HCT116 (cell line): ENCODE data around the gene GALNT16. TPM values are rescaled to one million over a fixed set of nuclear protein-coding genes. Genes with fewer than 3 reads are reported as not detected.

Source experiments
- ATAC-seq: fragments of 200-7000 bp; cut with Tn5 transposase; 2 replicates; pipeline ENCODE4 v1.9.1; 2020; ENCODE audit warnings: mild to moderate bottlenecking, moderate library complexity
- BruUV-seq: library from RNA; stranded (reverse); fragments of 400-500 nt; replicated peaks from 2 replicates; lab custom pipeline; 2021; lab: Mats Ljungman, UMichigan
- CTCF ChIA-PET: fragments of 300-600 bp; sonication (Branson Sonifier 250); formaldehyde crosslinking; loops from one replicate; lab custom pipeline; 2021; ENCODE audit warnings: antibody characterized with exemption; lab: Charles Lee
- POLR2A ChIA-PET: fragments of 300-600, 350-600 bp; sonication (Branson Sonifier 250); formaldehyde crosslinking; loops from one replicate; lab custom pipeline; 2021; ENCODE audit warnings: antibody characterized with exemption; lab: Charles Lee
- RAD21 ChIA-PET, 2 experiments: fragments of 300-600 bp; sonication (Branson Sonifier 250); formaldehyde crosslinking; loops; one replicate each; lab custom pipeline; 2023; ENCODE audit warnings: low total read pairs in 2 of 2; ENCODE audit not compliant: uncharacterized antibody in 2 of 2, unreplicated experiment in 2 of 2, low non-redundant PET in 1 of 2; lab: Charles Lee
- DNase-seq: peaks from one replicate; pipeline ENCODE4 v3.0.0-alpha.2; 2010; ENCODE audit warnings: low read depth, low spot score
- H2AFZ ChIP-seq: fragments of 200-600 bp; shearing (Covaris generic), sonication (generic); 2 replicates; pipeline ENCODE4 v1.6.1; 2017; ENCODE audit warnings: low read depth, mixed run types, mixed read lengths, antibody characterized with exemption, low read length; ENCODE audit not compliant: poor library complexity, severe bottlenecking
- H3K27ac ChIP-seq: 2 replicates; pipeline ENCODE4 v1.5.1; 2012; ENCODE audit warnings: low read depth, low read length
- H3K27me3 ChIP-seq: fragments of 200-600 bp; sonication (generic); 2 replicates; pipeline ENCODE4 v1.6.1; 2016; ENCODE audit warnings: mixed run types, low read length, mixed read lengths; ENCODE audit not compliant: insufficient read depth
- H3K36me3 ChIP-seq, 2 experiments: fragments of 200-500 bp in 1 of 2; fragments of 200-600 bp in 1 of 2; sonication (Bioruptor generic) in 1 of 2; sonication (generic) in 1 of 2; 2 replicates each; pipeline versions ENCODE4 v1.5.1 to v1.6.1; 2014 to 2016; ENCODE audit warnings: low read length in 2 of 2, inconsistent platforms in 1 of 2, mixed read lengths in 1 of 2, mixed run types in 1 of 2; ENCODE audit not compliant: insufficient read depth in 2 of 2, control insufficient read depth in 1 of 2
- H3K4me1 ChIP-seq, 2 experiments: fragments of 200-600 bp in 1 of 2; sonication (generic) in 1 of 2; 2 replicates each; pipeline versions ENCODE4 v1.5.1 to v1.6.1; 2012 to 2017; ENCODE audit warnings: low read length in 2 of 2, inconsistent platforms in 1 of 2, mild to moderate bottlenecking in 1 of 2, mixed read lengths in 1 of 2, mixed run types in 1 of 2, moderate library complexity in 1 of 2; ENCODE audit not compliant: insufficient read depth in 2 of 2, control insufficient read depth in 1 of 2
- H3K4me2 ChIP-seq: fragments of 200-600 bp; sonication (generic); 2 replicates; pipeline ENCODE4 v1.6.1; 2017; ENCODE audit warnings: mixed run types, low read length, mixed read lengths
- H3K4me3 ChIP-seq, 2 experiments: fragments of 200-600 bp in 1 of 2; sonication (generic) in 1 of 2; replicated peaks in 1 of 2; 2 replicates each; pipeline ENCODE4 v1.5.1; 2011 to 2016; ENCODE audit warnings: low read length in 2 of 2, control low read depth in 1 of 2, low read depth in 1 of 2, mild to moderate bottlenecking in 1 of 2, mixed read lengths in 1 of 2, mixed run types in 1 of 2
- H3K79me2 ChIP-seq: fragments of 200-600 bp; sonication (generic); 2 replicates; pipeline ENCODE4 v1.6.1; 2017; ENCODE audit warnings: mild to moderate bottlenecking, mixed run types, low read length, moderate library complexity, mixed read lengths; ENCODE audit not compliant: insufficient read depth
- H3K9ac ChIP-seq: fragments of 200-600 bp; sonication (generic); 2 replicates; pipeline ENCODE4 v1.6.1; 2016; ENCODE audit warnings: low read length, mixed read lengths
- H3K9me2 ChIP-seq: fragments of 200-600 bp; sonication (generic), shearing (Covaris generic); 2 replicates; pipeline ENCODE4 v1.6.1; 2017; ENCODE audit warnings: mixed run types, mild to moderate bottlenecking, moderate library complexity; ENCODE audit not compliant: insufficient read depth
- H3K9me3 ChIP-seq, 2 experiments: fragments of 200-500 bp in 1 of 2; fragments of 200-600 bp in 1 of 2; sonication (Bioruptor generic) in 1 of 2; sonication (generic) in 1 of 2; 2 replicates each; pipeline ENCODE4 v1.6.1; 2014 to 2017; ENCODE audit warnings: low read length in 2 of 2, mixed read lengths in 2 of 2, inconsistent platforms in 1 of 2, low read depth in 1 of 2, mild to moderate bottlenecking in 1 of 2, mixed run types in 1 of 2, moderate library complexity in 1 of 2; ENCODE audit not compliant: control insufficient read depth in 1 of 2, insufficient read depth in 1 of 2
- H4K20me1 ChIP-seq: fragments of 200-600 bp; sonication (generic), shearing (Covaris generic); 2 replicates; pipeline ENCODE4 v1.6.1; 2017; ENCODE audit warnings: mixed run types, mild to moderate bottlenecking, moderate library complexity; ENCODE audit not compliant: insufficient read depth
- CBX3 ChIP-seq: IDR thresholded peaks from 2 replicates; pipeline ENCODE4 v1.6.1; 2012; ENCODE audit warnings: low read depth
- EGR1 ChIP-seq: IDR thresholded peaks from 2 replicates; pipeline ENCODE4 v1.6.1; 2012; ENCODE audit warnings: low read depth
- ELF1 ChIP-seq: IDR thresholded peaks from 2 replicates; pipeline ENCODE4 v1.6.1; 2012; ENCODE audit warnings: low read depth, borderline replicate concordance
- EZH2 ChIP-seq: fragments of 200-600 bp; sonication (generic); IDR thresholded peaks from 2 replicates; pipeline ENCODE4 v1.6.1; 2017; ENCODE audit warnings: antibody characterized with exemption, mixed run types
- EZH2phosphoT487 ChIP-seq: fragments of 200-600 bp; IDR thresholded peaks from 2 replicates; pipeline ENCODE4 v1.6.1; 2018; ENCODE audit warnings: antibody characterized with exemption, borderline replicate concordance
- FOSL1 ChIP-seq: IDR thresholded peaks from 2 replicates; pipeline ENCODE4 v1.6.1; 2012; ENCODE audit warnings: low read depth
- POLR2A ChIP-seq: IDR thresholded peaks from 2 replicates; pipeline ENCODE4 v1.7.0; 2011; ENCODE audit warnings: borderline replicate concordance; ENCODE audit not compliant: insufficient read depth, insufficient read length; ENCODE audit errors: extremely low read depth
- POLR2AphosphoS5 ChIP-seq: IDR thresholded peaks from 2 replicates; pipeline ENCODE4 v1.6.1; 2011; ENCODE audit warnings: mild to moderate bottlenecking, low read depth, low read length, moderate library complexity
- SIN3A ChIP-seq: IDR thresholded peaks from 2 replicates; pipeline ENCODE4 v1.6.1; 2012; ENCODE audit warnings: low read depth
- SP1 ChIP-seq: IDR thresholded peaks from 2 replicates; pipeline ENCODE4 v1.6.1; 2012; ENCODE audit warnings: low read depth
- SRF ChIP-seq: IDR thresholded peaks from 2 replicates; pipeline ENCODE4 v1.6.1; 2012; ENCODE audit warnings: low read depth
- TCF7L2 ChIP-seq: IDR thresholded peaks from 2 replicates; pipeline ENCODE4 v1.7.0; 2011; ENCODE audit warnings: borderline replicate concordance, inconsistent platforms; ENCODE audit not compliant: insufficient read depth, insufficient read length; ENCODE audit errors: extremely low read depth
- YY1 ChIP-seq: IDR thresholded peaks from 2 replicates; pipeline ENCODE4 v1.6.1; 2011; ENCODE audit warnings: low read length, low read depth, moderate library complexity, mild to moderate bottlenecking; ENCODE audit not compliant: insufficient replicate concordance; ENCODE audit errors: extremely low read depth
- ZFX ChIP-seq: fragments of 450-650 bp; IDR thresholded peaks from 2 replicates; pipeline ENCODE4 v1.6.1; 2017
- intact Hi-C: fragments of 100-400 bp; cut with micrococcal nuclease; formaldehyde crosslinking; loops from 2 replicates; pipeline ENCODE4 v1.10.0; 2022
- total RNA-seq: library from RNA; stranded (reverse); gene quantifications from one replicate; pipeline ENCODE4 v1.2.1, GENCODE V29; 2021; ENCODE audit not compliant: unreplicated experiment
- TF ChIP-seq, protein P1 (sequence below): IDR thresholded peaks from 2 replicates; pipeline ENCODE4 v1.6.1; 2012; ENCODE audit warnings: low read depth
- TF ChIP-seq, protein P2 (sequence below): IDR thresholded peaks from 2 replicates; pipeline ENCODE4 v1.6.1; 2012
- TF ChIP-seq, protein P3 (sequence below), 3 experiments: fragments of 200-600 bp in 1 of 3; sonication (generic) in 1 of 3; IDR thresholded peaks in 2 of 3; conservative IDR thresholded peaks in 1 of 3; 2 replicates each; pipeline ENCODE4 v1.5.1; 2012 to 2017; ENCODE audit warnings: low read depth in 2 of 3, low read length in 2 of 3, antibody characterized with exemption in 1 of 3, borderline replicate concordance in 1 of 3, control low read depth in 1 of 3, mild to moderate bottlenecking in 1 of 3, mixed read lengths in 1 of 3, mixed run types in 1 of 3, moderate library complexity in 1 of 3; ENCODE audit not compliant: insufficient read depth in 1 of 3
- TF ChIP-seq, protein P4 (sequence below): IDR thresholded peaks from 2 replicates; pipeline ENCODE4 v1.6.1; 2011; ENCODE audit warnings: mild to moderate bottlenecking, low read length, moderate library complexity; ENCODE audit not compliant: insufficient replicate concordance; ENCODE audit errors: extremely low read depth
- TF ChIP-seq, protein P5 (sequence below): IDR thresholded peaks from 2 replicates; pipeline ENCODE4 v1.6.1; 2012

GALNT16 gene
- total RNA-seq, 1 experiment from 2014 or later = 0.32 TPM

DNA sequence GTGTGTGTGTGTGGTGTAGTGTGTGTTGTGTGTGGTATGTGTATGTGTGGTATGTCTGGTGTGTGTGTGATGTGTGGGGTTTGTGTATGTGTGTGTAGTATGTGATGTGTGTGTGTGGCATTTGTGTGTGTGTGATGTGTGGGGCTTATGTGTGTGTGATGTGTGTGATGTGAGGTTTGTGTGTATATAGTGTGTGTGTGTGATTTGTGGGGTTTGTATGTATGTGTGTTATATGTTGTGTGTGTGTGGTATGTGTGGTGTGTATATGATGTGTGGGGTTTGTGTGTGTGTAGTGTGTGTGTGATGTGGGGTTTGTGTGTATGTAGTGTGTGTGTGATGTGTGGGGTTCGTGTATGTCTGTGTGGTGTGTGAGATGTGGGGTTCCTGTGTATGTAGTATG lies 9.4 kb downstream of the GALNT16 start:
- Histone ChIP-seq H3K9me2 (no peaks in the 10 kb centered on the region), H3K27me3 (no peaks in the 10 kb centered on the region), H3K36me3 (no peaks in the 10 kb centered on the region), H3K27ac (no peak overlapping the region), H2AFZ (no peak overlapping the region), H3K4me1 (no peaks in the 10 kb centered on the region), H3K9me3 (no peaks in the 10 kb centered on the region), H4K20me1 (no peaks in the 10 kb centered on the region), H3K9ac (no peak overlapping the region), H3K79me2 (no peaks in the 10 kb centered on the region), H3K4me3 (no peak overlapping the region), H3K4me2 (no peak overlapping the region)
- CTCF ChIA-PET = no interaction called here
- ATAC-seq = no peak
- POLR2A ChIA-PET = no interaction called here
- DNase-seq = no peak
- intact Hi-C loops = no loop called here
- BruUV-seq = no TSS peak
- RAD21 ChIA-PET = no interaction called here
- TF ChIP-seq SP1 (no peak), CBX3 (no peak), POLR2A (no peak), FOSL1 (no peak), EZH2 (no peak), EZH2phosphoT487 (no peak), ZFX (no peak), YY1 (no peak), SRF (no peak), TCF7L2 (no peak), ELF1 (no peak), EGR1 (no peak), POLR2AphosphoS5 (no peak), SIN3A (no peak)
- TF ChIP-seq, protein P1, sequence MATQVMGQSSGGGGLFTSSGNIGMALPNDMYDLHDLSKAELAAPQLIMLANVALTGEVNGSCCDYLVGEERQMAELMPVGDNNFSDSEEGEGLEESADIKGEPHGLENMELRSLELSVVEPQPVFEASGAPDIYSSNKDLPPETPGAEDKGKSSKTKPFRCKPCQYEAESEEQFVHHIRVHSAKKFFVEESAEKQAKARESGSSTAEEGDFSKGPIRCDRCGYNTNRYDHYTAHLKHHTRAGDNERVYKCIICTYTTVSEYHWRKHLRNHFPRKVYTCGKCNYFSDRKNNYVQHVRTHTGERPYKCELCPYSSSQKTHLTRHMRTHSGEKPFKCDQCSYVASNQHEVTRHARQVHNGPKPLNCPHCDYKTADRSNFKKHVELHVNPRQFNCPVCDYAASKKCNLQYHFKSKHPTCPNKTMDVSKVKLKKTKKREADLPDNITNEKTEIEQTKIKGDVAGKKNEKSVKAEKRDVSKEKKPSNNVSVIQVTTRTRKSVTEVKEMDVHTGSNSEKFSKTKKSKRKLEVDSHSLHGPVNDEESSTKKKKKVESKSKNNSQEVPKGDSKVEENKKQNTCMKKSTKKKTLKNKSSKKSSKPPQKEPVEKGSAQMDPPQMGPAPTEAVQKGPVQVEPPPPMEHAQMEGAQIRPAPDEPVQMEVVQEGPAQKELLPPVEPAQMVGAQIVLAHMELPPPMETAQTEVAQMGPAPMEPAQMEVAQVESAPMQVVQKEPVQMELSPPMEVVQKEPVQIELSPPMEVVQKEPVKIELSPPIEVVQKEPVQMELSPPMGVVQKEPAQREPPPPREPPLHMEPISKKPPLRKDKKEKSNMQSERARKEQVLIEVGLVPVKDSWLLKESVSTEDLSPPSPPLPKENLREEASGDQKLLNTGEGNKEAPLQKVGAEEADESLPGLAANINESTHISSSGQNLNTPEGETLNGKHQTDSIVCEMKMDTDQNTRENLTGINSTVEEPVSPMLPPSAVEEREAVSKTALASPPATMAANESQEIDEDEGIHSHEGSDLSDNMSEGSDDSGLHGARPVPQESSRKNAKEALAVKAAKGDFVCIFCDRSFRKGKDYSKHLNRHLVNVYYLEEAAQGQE = no peak
- TF ChIP-seq, protein P2, sequence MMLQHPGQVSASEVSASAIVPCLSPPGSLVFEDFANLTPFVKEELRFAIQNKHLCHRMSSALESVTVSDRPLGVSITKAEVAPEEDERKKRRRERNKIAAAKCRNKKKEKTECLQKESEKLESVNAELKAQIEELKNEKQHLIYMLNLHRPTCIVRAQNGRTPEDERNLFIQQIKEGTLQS = no peak
- TF ChIP-seq, protein P3, sequence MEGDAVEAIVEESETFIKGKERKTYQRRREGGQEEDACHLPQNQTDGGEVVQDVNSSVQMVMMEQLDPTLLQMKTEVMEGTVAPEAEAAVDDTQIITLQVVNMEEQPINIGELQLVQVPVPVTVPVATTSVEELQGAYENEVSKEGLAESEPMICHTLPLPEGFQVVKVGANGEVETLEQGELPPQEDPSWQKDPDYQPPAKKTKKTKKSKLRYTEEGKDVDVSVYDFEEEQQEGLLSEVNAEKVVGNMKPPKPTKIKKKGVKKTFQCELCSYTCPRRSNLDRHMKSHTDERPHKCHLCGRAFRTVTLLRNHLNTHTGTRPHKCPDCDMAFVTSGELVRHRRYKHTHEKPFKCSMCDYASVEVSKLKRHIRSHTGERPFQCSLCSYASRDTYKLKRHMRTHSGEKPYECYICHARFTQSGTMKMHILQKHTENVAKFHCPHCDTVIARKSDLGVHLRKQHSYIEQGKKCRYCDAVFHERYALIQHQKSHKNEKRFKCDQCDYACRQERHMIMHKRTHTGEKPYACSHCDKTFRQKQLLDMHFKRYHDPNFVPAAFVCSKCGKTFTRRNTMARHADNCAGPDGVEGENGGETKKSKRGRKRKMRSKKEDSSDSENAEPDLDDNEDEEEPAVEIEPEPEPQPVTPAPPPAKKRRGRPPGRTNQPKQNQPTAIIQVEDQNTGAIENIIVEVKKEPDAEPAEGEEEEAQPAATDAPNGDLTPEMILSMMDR (IDR thresholded peaks at IDR 0.05 in 2 of 3, conservative IDR thresholded peaks at IDR 0.05 in 1 of 3; ENCODE audit: borderline replicate concordance in 1 of 3, insufficient read depth in 1 of 3, low read depth in 2 of 3, low read length in 2 of 3) = no peak
- TF ChIP-seq, protein P4, sequence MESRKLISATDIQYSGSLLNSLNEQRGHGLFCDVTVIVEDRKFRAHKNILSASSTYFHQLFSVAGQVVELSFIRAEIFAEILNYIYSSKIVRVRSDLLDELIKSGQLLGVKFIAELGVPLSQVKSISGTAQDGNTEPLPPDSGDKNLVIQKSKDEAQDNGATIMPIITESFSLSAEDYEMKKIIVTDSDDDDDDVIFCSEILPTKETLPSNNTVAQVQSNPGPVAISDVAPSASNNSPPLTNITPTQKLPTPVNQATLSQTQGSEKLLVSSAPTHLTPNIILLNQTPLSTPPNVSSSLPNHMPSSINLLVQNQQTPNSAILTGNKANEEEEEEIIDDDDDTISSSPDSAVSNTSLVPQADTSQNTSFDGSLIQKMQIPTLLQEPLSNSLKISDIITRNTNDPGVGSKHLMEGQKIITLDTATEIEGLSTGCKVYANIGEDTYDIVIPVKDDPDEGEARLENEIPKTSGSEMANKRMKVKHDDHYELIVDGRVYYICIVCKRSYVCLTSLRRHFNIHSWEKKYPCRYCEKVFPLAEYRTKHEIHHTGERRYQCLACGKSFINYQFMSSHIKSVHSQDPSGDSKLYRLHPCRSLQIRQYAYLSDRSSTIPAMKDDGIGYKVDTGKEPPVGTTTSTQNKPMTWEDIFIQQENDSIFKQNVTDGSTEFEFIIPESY = no peak
- TF ChIP-seq, protein P5, sequence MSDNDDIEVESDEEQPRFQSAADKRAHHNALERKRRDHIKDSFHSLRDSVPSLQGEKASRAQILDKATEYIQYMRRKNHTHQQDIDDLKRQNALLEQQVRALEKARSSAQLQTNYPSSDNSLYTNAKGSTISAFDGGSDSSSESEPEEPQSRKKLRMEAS = no peak
